Mammary epithelial cell (primary cell): Measurements from ENCODE around the gene CD7.

Source experiments
- EZH2 ChIP-seq: IDR thresholded peaks from 2 replicates; pipeline ENCODE4 v1.6.1; 2012; ENCODE audit warnings: low read length, inconsistent platforms, borderline replicate concordance
- TF ChIP-seq, protein P1 (sequence below), 2 donors: IDR thresholded peaks in 1 of 2; conservative IDR thresholded peaks in 1 of 2; 2 replicates each; pipeline ENCODE4 v1.5.1; 2011 to 2012; ENCODE audit warnings: inconsistent platforms in 2 of 2, low read length in 2 of 2, mild to moderate bottlenecking in 2 of 2, control low read depth in 1 of 2, low read depth in 1 of 2; ENCODE audit not compliant: insufficient read depth in 1 of 2; ENCODE audit errors: extremely low read depth in 1 of 2

DNA sequence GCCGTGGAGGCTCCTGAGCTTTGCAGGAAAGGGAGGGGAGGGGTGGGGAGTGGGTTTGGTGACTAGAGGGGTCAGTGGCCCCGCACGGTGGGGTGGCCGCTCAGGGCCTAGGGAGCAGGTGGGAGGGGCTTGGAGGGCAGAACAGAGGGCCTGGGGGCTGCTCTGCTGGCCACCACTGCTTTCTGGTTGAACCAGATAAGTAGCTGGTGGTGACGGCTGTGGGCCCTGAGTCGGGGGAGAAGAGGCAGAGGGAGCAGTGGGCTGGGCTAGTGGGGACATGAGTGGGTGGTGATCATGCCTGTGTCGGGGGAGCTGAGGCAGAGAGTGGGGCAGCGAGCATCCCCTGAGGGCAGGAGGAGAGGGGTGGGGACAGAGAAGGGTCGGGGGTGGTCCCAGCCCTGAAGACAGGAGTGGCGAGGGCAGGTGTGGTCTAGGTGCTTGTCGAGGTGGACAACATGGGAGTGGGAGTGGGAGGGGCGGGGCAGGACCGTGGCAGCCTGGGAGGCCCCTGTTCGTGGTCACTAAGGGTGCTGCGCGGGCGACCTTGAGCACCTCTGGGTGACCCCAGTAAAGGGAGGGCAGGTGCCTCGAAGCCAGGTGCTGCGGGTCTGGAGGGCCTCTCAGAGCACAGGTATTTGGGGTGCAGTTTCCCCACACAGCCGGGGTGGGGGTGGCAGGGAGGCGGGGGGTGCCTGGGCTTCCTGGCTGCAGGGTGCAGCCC lies 6.3 kb upstream of the CD7 start:
- TF ChIP-seq, protein P1, sequence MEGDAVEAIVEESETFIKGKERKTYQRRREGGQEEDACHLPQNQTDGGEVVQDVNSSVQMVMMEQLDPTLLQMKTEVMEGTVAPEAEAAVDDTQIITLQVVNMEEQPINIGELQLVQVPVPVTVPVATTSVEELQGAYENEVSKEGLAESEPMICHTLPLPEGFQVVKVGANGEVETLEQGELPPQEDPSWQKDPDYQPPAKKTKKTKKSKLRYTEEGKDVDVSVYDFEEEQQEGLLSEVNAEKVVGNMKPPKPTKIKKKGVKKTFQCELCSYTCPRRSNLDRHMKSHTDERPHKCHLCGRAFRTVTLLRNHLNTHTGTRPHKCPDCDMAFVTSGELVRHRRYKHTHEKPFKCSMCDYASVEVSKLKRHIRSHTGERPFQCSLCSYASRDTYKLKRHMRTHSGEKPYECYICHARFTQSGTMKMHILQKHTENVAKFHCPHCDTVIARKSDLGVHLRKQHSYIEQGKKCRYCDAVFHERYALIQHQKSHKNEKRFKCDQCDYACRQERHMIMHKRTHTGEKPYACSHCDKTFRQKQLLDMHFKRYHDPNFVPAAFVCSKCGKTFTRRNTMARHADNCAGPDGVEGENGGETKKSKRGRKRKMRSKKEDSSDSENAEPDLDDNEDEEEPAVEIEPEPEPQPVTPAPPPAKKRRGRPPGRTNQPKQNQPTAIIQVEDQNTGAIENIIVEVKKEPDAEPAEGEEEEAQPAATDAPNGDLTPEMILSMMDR (conservative IDR thresholded peaks at IDR 0.05 in 1 of 2, IDR thresholded peaks at IDR 0.05 in 1 of 2; ENCODE audit: extremely low read depth in 1 of 2, insufficient read depth in 1 of 2, low read depth in 1 of 2, low read length in 2 of 2), result no peak
- no peak for TF ChIP-seq EZH2
